K562 (cell line): ENCODE results near the gene RILP. TPM values are rescaled to one million over a fixed set of nuclear protein-coding genes. Genes with fewer than 3 reads are reported as not detected.

Experiments
- CC2D1A ChIP-seq: fragments of 450-650 bp; IDR thresholded peaks from 2 replicates; pipeline ENCODE4 v1.6.1; 2017; ENCODE audit warnings: mild to moderate bottlenecking
- GATAD2B ChIP-seq: fragments of 450-650 bp; IDR thresholded peaks from 2 replicates; pipeline ENCODE4 v1.6.1; 2017; ENCODE audit warnings: mild to moderate bottlenecking, borderline replicate concordance
- GTF2E2 ChIP-seq: fragments of 200-800 bp; sonication (Bioruptor generic); IDR thresholded peaks from 2 replicates; pipeline ENCODE4 v1.6.1; 2016; ENCODE audit warnings: missing genetic modification characterization, missing compliant biosample characterization
- ILF3 ChIP-seq: fragments of 450-650 bp; IDR thresholded peaks from 2 replicates; pipeline ENCODE4 v1.6.1; 2018; ENCODE audit warnings: antibody characterized with exemption, mild to moderate bottlenecking, moderate library complexity, borderline replicate concordance
- PHB ChIP-seq: fragments of 250-450 bp; sonication (Bioruptor Pico); IDR thresholded peaks from 2 replicates; pipeline ENCODE4 v1.5.0; 2021
- RB1 ChIP-seq: fragments of 450-650 bp; IDR thresholded peaks from 2 replicates; pipeline ENCODE4 v1.6.1; 2017; ENCODE audit warnings: low read depth, mild to moderate bottlenecking
- STAG1 ChIP-seq: sonication (generic); formaldehyde crosslinking; IDR thresholded peaks from 2 replicates; pipeline ENCODE4 v1.5.0; 2020; ENCODE audit warnings: missing genetic modification reagents, borderline replicate concordance
- STAT6 ChIP-seq: sonication (generic); formaldehyde crosslinking; IDR thresholded peaks from 2 replicates; pipeline ENCODE4 v1.8.1; 2023; ENCODE audit warnings: mild to moderate bottlenecking, missing genetic modification reagents
- TFAP4 ChIP-seq: sonication (generic); formaldehyde crosslinking; IDR thresholded peaks from 2 replicates; pipeline ENCODE4 v1.8.0; 2022; ENCODE audit warnings: missing genetic modification reagents, mild to moderate bottlenecking, moderate library complexity, borderline replicate concordance
- TFE3 ChIP-seq: fragments of 450-650 bp; formaldehyde crosslinking; IDR thresholded peaks from 2 replicates; pipeline ENCODE4 v1.4.0; 2020; ENCODE audit warnings: mild to moderate bottlenecking, mixed read lengths
- THAP12 ChIP-seq: fragments of 250-450 bp; sonication (Bioruptor Pico); IDR thresholded peaks from 2 replicates; pipeline ENCODE4 v1.9.0; 2021; ENCODE audit warnings: mild to moderate bottlenecking, inconsistent platforms
- ZBTB33 ChIP-seq: sonication (generic); formaldehyde crosslinking; IDR thresholded peaks from 2 replicates; pipeline ENCODE4 v1.8.1; 2023; ENCODE audit warnings: mild to moderate bottlenecking, missing genetic modification reagents
- ZKSCAN8 ChIP-seq: fragments of 200-800 bp; sonication (Bioruptor generic); IDR thresholded peaks from 2 replicates; pipeline ENCODE4 v1.6.1; 2016; ENCODE audit warnings: missing genetic modification characterization, missing compliant biosample characterization
- ZNF12 ChIP-seq: sonication (generic); formaldehyde crosslinking; IDR thresholded peaks from 2 replicates; pipeline ENCODE4 v1.4.0; 2020; ENCODE audit warnings: mild to moderate bottlenecking, missing genetic modification reagents
- ZNF347 ChIP-seq: fragments of 450-650 bp; formaldehyde crosslinking; IDR thresholded peaks from 2 replicates; pipeline ENCODE4 v1.4.0; 2020; ENCODE audit warnings: low read depth, mild to moderate bottlenecking, moderate library complexity
- ZNF668 ChIP-seq: fragments of 250-450 bp; sonication (Bioruptor Pico); IDR thresholded peaks from 2 replicates; pipeline ENCODE4 v1.8.0; 2022; ENCODE audit warnings: mild to moderate bottlenecking, inconsistent platforms
- polyA plus RNA-seq, 8 experiments: library from polyadenylated mRNA; depleted of rRNA in 4 of 8; stranded (reverse) in 5 of 8; unstranded in 3 of 8; fragments of >200 nt; fragmentation: Nextera tagmentation in 2 of 8; fragmentation: Illumina TruSeq in 1 of 8; extraction: Ambion mirVana in 2 of 8; extraction: Trizol in 1 of 8; gene quantifications; 2 replicates each; pipeline versions ENCODE4 v1.2.1 to v1.2.3, GENCODE V29; 2011 to 2014; ENCODE audit warnings: inconsistent platforms in 1 of 8, missing spikeins in 1 of 8
- total RNA-seq, 7 experiments: library from RNA; depleted of rRNA in 6 of 7; stranded (reverse); fragments of >200 nt in 6 of 7; fragmentation: Illumina TruSeq in 2 of 7; extraction: Trizol in 2 of 7; gene quantifications; 2 replicates each; pipeline versions ENCODE4 v1.2.1 to v1.2.3, GENCODE V29; 2011 to 2021; ENCODE audit warnings: low replicate concordance in 1 of 7

Gene RILP
- total and polyA plus RNA-seq, 9 of the 15 experiments (the other 6 are each of a cell fraction or from before 2014, with no cell fraction given) = 0.75 to 54.9 (median 27.8) TPM

GRCh38 chr17:1648963-1649843 lies 463 bp downstream of the RILP start (continued):
- TF ChIP-seq STAT6 (CRISPR knock-in tag) = 0 out of 2 replicates have a peak, but pooled peaks have one; percentile 42
- TF ChIP-seq ZNF347 (CRISPR knock-in tag) = no peak
- TF ChIP-seq ZKSCAN8 = no peak
- peak; percentile 24; the same call in 1 of the 2 replicates for TF ChIP-seq ZBTB33 (CRISPR knock-in tag)
- 0 out of 2 replicates have a peak, but pooled peaks have one; percentile 28 for TF ChIP-seq ZNF12
- TF ChIP-seq GTF2E2 (tag) = peak; percentile 78; the same call in 1 of the 2 replicates
- no peak for TF ChIP-seq GATAD2B
- TF ChIP-seq ZNF668 (CRISPR knock-in tag) = no peak
- TF ChIP-seq PHB (CRISPR knock-in tag) = peak; percentile 94; the same call in 1 of the 2 replicates
- TF ChIP-seq STAG1 (CRISPR knock-in tag) = peak; percentile 30; the same call in 1 of the 2 replicates
- TF ChIP-seq RB1 = peak; percentile 67; the same call in 1 of the 2 replicates
- TF ChIP-seq TFAP4 (CRISPR knock-in tag) = peak; percentile 85; the same call in 1 of the 2 replicates
- no peak for TF ChIP-seq CC2D1A
- no peak; the same call in 1 of the 2 replicates for TF ChIP-seq ILF3
- TF ChIP-seq TFE3 (CRISPR knock-in tag) = no peak
- peak; percentile 65; the same call in 1 of the 2 replicates for TF ChIP-seq THAP12 (CRISPR knock-in tag)
